ENCODE measurements around the gene ZNF211.

ZNF211 gene

GRCh38 chr19:57664269-57665127 lies 31.5 kb downstream of the ZNF211 start:
- peak; percentile 37 for DNase-seq

- DNase-seq = no peak
Observed at GRCh38 chr19:57665261-57665806, 32.4 kb downstream of the ZNF211 start.

- DNase-seq = no peak
Observed at GRCh38 chr19:57667228-57667627, 34.3 kb downstream of the ZNF211 start.

DNA sequence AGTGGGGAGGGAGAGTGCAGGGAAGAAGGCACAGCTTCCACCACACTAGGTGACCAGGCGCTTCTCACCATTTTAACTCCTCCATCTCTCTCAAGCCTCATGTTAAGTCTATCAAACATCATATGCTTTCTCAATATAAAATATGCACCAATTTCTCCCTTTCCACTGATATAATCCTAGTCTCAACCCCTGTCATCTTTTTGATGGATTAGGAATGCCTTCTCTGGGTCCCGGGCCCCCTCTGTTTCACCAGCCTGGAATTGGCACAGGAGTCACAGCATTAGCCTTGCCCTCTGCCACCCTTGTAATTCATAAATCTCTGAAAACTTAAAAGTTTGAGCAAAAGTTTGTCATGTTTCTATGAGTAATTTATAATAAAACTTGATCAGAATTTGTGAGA lies 35.7 kb downstream of the ZNF211 start, which contains the start of gene ZSCAN4:
Gene ZSCAN4, plus strand, starts transcription at position 301 of the 400 bp plus-strand sequence. CDS start 7,211 bp downstream, outside the sequence.
- DNase-seq = no peak

- DNase-seq = no peak
Observed at GRCh38 chr19:57671124-57671895, 38.3 kb downstream of the ZNF211 start.

GRCh38 chr19:57672466-57672865 lies 39.5 kb downstream of the ZNF211 start:
- DNase-seq = no peak

GRCh38 chr19:57675881-57676280 lies 42.9 kb downstream of the ZNF211 start:
- no peak for DNase-seq

DNA sequence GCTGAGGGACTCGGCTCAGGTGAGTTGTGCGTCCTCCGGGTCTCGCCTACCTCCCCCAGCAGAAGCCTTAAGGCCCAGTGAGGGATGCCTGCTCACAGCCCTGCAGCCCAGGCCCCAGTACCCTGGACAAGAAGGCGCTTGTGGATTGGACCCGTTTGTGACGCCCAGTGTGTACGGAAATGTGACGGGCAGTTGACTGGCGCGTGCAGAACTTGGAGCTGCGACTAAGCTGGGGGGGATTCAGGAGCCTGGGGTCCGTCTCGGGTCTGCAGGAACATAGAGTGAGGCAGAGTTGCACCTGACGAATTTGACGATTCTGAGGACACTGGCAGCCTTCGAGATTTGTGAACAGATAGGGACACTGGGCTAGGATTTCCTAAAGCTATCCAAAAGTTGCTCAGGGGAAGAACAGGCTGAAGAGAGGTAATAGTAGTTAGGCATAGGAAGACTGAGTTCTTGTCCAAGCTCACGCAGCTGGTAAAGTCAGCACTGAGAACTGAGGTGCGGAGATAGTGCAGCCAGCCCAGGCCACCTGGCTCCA lies 49.3 kb downstream of the ZNF211 start:
- DNase-seq = no peak

- DNase-seq = no peak
Observed at GRCh38 chr19:57686727-57687126, 53.8 kb downstream of the ZNF211 start.

DNA sequence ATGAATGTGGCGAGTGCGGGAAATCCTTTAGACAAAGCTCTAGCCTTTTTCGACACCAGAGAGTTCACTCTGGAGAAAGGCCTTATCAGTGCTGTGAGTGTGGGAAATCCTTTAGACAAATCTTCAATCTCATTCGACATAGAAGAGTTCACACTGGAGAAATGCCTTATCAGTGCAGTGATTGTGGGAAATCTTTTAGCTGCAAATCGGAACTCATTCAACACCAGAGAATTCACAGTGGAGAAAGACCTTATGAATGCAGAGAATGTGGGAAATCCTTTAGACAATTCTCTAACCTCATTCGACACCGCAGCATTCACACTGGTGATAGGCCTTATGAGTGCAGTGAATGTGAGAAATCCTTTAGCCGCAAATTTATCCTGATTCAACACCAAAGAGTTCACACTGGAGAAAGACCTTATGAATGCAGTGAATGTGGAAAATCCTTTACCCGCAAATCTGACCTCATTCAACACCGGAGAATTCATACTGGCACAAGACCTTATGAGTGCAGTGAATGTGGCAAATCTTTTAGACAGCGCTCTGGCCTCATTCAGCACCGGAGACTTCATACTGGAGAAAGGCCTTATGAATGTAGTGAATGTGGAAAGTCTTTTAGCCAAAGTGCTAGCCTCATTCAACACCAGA lies 54.5 kb downstream of the ZNF211 start:
- DNase-seq = no peak

DNA sequence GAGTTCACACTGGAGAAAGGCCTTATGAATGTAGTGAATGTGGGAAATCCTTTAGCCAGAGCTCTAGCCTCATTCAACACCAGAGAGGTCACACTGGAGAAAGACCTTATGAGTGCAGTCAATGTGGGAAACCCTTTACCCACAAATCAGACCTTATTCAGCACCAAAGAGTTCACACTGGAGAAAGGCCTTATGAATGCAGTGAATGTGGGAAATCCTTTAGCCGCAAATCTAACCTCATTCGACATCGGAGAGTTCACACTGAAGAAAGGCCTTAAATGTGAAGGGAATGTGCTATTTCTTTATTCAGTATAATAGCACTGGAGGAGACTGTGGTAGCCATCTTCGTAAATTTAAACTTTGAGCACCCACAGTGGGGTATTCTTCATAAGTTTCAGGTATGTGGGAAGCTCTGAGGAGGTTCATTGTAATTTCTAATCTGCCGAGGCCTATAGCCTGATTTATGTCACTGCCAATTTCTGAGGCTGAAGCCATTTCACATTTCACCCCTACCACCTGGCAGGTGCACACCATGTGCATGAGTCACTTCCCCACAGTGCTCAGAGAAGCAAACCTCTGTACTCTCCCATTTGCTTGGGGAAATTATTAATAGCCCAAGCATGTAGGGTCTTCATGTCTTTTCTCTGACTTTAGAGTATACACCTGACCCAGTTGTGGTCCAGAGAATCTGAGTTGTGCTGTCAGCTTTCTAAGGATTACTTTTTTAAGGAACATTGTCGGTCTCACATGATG lies 55.2 kb downstream of the ZNF211 start:
- no peak for DNase-seq

GRCh38 chr19:57689750-57690149 lies 56.8 kb downstream of the ZNF211 start:
- DNase-seq = no peak

All from NCI-H1105 (cell line).